ENCODE results near the gene NLRP2B.
"Not testable (repeated sequence)": the region's sequence is repeated elsewhere in the genome, so short reads cannot be mapped to it uniquely, and the experiment has no call there.

The NLRP2B gene

GRCh38 chrX:57651169-57651919 lies 28.7 kb downstream of the NLRP2B start:
- H3K36me3 ChIP-seq (ENCODE audit: insufficient read depth, low read length): no peaks in the 10 kb centered on the region
- H3K4me1 ChIP-seq (ENCODE audit: insufficient read depth, low read length): peaks cover 20% of the 10 kb centered on the region
- H3K9ac ChIP-seq (ENCODE audit: low read depth, low read length): no peak overlapping the region
- WGBS: 47% methylated on average over 4 of the region's 4 CpGs
- no peak overlapping the region; the same call in 1 of the 2 replicates for H3K27ac ChIP-seq (ENCODE audit: low read depth, low read length)
- H3K9me3 ChIP-seq (ENCODE audit: insufficient read depth, low read depth, low read length): peaks cover 11% of the 10 kb centered on the region; the same call in 1 of the 2 replicates
- H3K4me3 ChIP-seq (ENCODE audit: low read length): no peak overlapping the region
- H3K27me3 ChIP-seq (ENCODE audit: insufficient read depth, low read length): no peaks in the 10 kb centered on the region

- Histone ChIP-seq H3K9me3 (ENCODE audit: insufficient read depth, low read depth, low read length) (no peaks in the 10 kb centered on the region), H3K4me3 (ENCODE audit: low read length) (no peak overlapping the region), H3K4me1 (ENCODE audit: insufficient read depth, low read length) (peaks cover 25% of the 10 kb centered on the region), H3K36me3 (ENCODE audit: insufficient read depth, low read length) (no peaks in the 10 kb centered on the region), H3K27me3 (ENCODE audit: insufficient read depth, low read length) (no peaks in the 10 kb centered on the region), H3K9ac (ENCODE audit: low read depth, low read length) (no peak overlapping the region), H3K27ac (ENCODE audit: low read depth, low read length) (no peak overlapping the region; the same call in 1 of the 2 replicates)
These were observed 33.0 kb downstream of the NLRP2B start for GRCh38 chrX:57647020-57647419.

DNA sequence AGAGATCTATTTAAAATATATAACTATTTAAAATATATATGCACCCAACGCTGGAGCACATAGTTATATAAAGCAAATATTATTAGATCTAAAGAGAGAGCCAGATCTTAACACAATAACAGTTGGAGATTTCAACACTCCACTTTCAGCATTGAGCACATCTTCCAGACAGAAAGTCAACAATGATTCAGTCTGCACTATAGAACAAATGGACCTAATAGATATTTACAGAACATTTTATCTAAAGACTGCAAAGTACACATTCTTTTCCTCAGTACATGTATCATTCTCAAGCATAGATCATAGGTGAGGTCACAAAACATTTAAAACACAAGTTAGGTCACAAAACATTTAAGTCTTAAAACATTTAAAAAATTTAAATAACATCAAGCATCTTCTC lies 36.4 kb downstream of the NLRP2B start:
- Histone ChIP-seq H3K27ac (ENCODE audit: low read depth, low read length) (no peak overlapping the region), H3K4me3 (ENCODE audit: low read length) (no peak overlapping the region), H3K36me3 (ENCODE audit: insufficient read depth, low read length) (no peaks in the 10 kb centered on the region), H3K9ac (ENCODE audit: low read depth, low read length) (no peak overlapping the region), H3K27me3 (ENCODE audit: insufficient read depth, low read length) (no peaks in the 10 kb centered on the region), H3K4me1 (ENCODE audit: insufficient read depth, low read length) (peaks cover 19% of the 10 kb centered on the region), H3K9me3 (ENCODE audit: insufficient read depth, low read depth, low read length) (no peaks in the 10 kb centered on the region)
- no CpG with 5 or more reads among the region's 1 CpG for WGBS

DNA sequence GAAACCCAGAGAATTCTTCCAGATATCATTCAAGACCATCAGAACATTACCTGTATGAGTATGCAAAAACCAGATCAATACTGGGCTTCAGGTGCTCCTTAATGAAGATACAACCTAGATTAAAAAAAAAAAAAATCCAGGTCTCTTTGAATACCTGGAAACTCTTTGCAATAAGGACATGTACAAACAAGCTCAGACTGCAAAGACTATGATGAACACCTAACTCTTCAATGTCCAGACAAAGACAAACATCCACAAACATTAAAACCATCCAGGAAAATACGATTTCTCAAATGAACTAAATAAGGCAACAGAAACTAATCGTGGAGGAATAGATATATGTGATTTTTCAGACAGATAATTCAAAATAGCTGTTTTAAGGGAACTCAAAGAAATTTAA lies 38.7 kb downstream of the NLRP2B start:
- H3K4me1 ChIP-seq (ENCODE audit: insufficient read depth, low read length): peaks cover 5% of the 10 kb centered on the region; the same call in 1 of the 2 replicates
- no peak overlapping the region for H3K4me3 ChIP-seq (ENCODE audit: low read length)
- H3K27me3 ChIP-seq (ENCODE audit: insufficient read depth, low read length): no peaks in the 10 kb centered on the region
- H3K36me3 ChIP-seq (ENCODE audit: insufficient read depth, low read length): no peaks in the 10 kb centered on the region
- no peak overlapping the region for H3K9ac ChIP-seq (ENCODE audit: low read depth, low read length)
- H3K9me3 ChIP-seq (ENCODE audit: insufficient read depth, low read depth, low read length): no peaks in the 10 kb centered on the region
- H3K27ac ChIP-seq (ENCODE audit: low read depth, low read length): no peak overlapping the region
- WGBS: no CpG with 5 or more reads among the region's 2 CpGs

GRCh38 chrX:57640674-57641016 lies 39.4 kb downstream of the NLRP2B start:
- Histone ChIP-seq H3K27me3 (ENCODE audit: insufficient read depth, low read length) (no peaks in the 10 kb centered on the region), H3K36me3 (ENCODE audit: insufficient read depth, low read length) (no peaks in the 10 kb centered on the region), H3K9ac (ENCODE audit: low read depth, low read length) (no peak overlapping the region), H3K4me3 (ENCODE audit: low read length) (no peak overlapping the region), H3K9me3 (ENCODE audit: insufficient read depth, low read depth, low read length) (no peaks in the 10 kb centered on the region), H3K4me1 (ENCODE audit: insufficient read depth, low read length) (no peaks in the 10 kb centered on the region), H3K27ac (ENCODE audit: low read depth, low read length) (no peak overlapping the region)
- 100% methylated on average over 3 of the region's 4 CpGs for WGBS

GRCh38 chrX:57629438-57629837 lies 50.6 kb downstream of the NLRP2B start:
- not testable (repeated sequence) for H3K4me3 ChIP-seq (ENCODE audit: low read length); H3K9me3 ChIP-seq (ENCODE audit: insufficient read depth, low read depth, low read length); H3K36me3 ChIP-seq (ENCODE audit: insufficient read depth, low read length); H3K27ac ChIP-seq (ENCODE audit: low read depth, low read length); H3K27me3 ChIP-seq (ENCODE audit: insufficient read depth, low read length); H3K9ac ChIP-seq (ENCODE audit: low read depth, low read length); H3K4me1 ChIP-seq (ENCODE audit: insufficient read depth, low read length)
- WGBS: 98% methylated on average over 20 of the region's 20 CpGs

Measured in HUES64 (cell line).